AG04450 (cell line): ENCODE results near the gene THOP1. TPM values are rescaled to one million over a fixed set of nuclear protein-coding genes. Genes with fewer than 3 reads are reported as not detected.
A peak's percentile ranks its signal among the peaks of the same experiment; 100 is the strongest.

ENCODE experiments used
- CTCF ChIA-PET: fragments of 300-600, 350-600 bp; formaldehyde crosslinking; extraction: SDS; loops from one replicate; lab custom pipeline; 2022; ENCODE audit warnings: antibody characterized with exemption, inconsistent platforms; lab: Charles Lee
- POLR2A ChIA-PET: fragments of 350-600 bp; formaldehyde crosslinking; extraction: SDS; loops from one replicate; lab custom pipeline; 2021; ENCODE audit warnings: antibody characterized with exemption, inconsistent platforms; lab: Yijun Ruan, JAX
- DNase-seq: peaks from one replicate; pipeline ENCODE4 v3.0.0-alpha.2; 2011; ENCODE audit warnings: low read depth, low spot score
- H3K27ac ChIP-seq: one replicate; pipeline ENCODE4 v1.5.1; 2012; ENCODE audit warnings: low read depth, low read length, control low read depth
- H3K27me3 ChIP-seq: one replicate; pipeline ENCODE4 v1.6.0; 2012; ENCODE audit warnings: low read length; ENCODE audit not compliant: control insufficient read depth, insufficient read depth
- H3K4me3 ChIP-seq: 2 replicates; pipeline ENCODE4 v1.5.1; 2011; ENCODE audit warnings: mild to moderate bottlenecking, low read depth, low read length, control low read depth
- H3K9me3 ChIP-seq: 2 replicates; pipeline ENCODE4 v1.5.1; 2012; ENCODE audit warnings: low read length; ENCODE audit not compliant: control insufficient read depth, insufficient read depth
- polyA plus RNA-seq: library from polyadenylated mRNA; depleted of rRNA; stranded (reverse); fragments of >200 nt; gene quantifications from 2 replicates; pipeline ENCODE4 v1.2.3, GENCODE V29; 2011
- TF ChIP-seq, protein P1 (sequence below): IDR thresholded peaks from 2 replicates; pipeline ENCODE4 v1.5.1; 2011; ENCODE audit warnings: low read depth, low read length, control low read depth, inconsistent platforms

Gene THOP1
- polyA plus RNA-seq, 1 experiment: 35.4 TPM

DNA sequence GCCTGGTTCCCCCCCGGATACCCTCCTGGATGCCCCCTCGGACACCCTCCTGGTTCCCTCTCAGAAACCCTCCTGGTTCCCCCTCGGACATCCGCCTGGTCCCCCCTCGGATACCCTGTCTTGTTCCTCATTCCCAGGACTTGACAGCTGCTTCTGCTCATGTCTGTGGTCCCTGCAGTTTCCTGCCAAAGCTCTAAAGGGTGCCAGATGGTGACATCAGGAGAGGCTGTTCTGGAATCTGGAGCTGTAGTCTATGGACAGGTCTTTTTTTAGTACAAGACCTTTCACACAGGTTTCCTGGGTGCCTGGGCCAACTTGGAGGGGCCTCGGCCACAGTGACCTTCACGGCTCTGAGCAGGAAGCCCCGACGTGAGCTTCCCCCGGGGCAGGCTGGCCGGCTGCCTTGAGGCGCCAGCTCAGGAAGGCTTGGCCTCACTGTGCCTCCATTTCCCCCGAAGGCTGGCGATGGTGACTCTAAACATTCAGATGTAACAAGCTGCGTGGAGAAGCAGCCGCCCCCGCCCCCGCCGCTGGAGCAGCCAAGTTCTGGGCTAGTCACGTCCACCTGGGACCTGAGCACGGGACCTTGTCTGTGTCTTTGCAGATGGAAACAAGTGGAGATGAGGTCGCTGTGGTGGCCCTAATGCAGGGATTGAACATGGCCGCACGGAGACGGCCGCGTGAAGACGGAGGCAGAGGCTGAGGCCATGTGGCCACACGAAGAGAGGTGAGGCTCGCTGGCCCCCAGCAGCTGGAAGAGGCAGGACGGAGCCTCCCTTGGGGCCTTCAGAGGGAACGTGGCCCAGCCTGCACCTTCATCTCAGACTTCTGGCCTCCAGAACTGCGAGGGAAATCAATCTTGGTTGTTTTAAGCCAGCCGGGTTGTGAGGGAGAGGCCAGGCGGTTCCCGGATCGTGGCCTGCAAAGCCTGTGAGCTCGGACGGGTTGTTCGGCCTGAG is 15.0 kb upstream of the THOP1 start:
- H3K9me3 ChIP-seq: peaks cover 6% of the 10 kb centered on the region; the same call in 1 of the 2 replicates
- H3K27ac ChIP-seq: no peak overlapping the region
- TF ChIP-seq, protein P1, sequence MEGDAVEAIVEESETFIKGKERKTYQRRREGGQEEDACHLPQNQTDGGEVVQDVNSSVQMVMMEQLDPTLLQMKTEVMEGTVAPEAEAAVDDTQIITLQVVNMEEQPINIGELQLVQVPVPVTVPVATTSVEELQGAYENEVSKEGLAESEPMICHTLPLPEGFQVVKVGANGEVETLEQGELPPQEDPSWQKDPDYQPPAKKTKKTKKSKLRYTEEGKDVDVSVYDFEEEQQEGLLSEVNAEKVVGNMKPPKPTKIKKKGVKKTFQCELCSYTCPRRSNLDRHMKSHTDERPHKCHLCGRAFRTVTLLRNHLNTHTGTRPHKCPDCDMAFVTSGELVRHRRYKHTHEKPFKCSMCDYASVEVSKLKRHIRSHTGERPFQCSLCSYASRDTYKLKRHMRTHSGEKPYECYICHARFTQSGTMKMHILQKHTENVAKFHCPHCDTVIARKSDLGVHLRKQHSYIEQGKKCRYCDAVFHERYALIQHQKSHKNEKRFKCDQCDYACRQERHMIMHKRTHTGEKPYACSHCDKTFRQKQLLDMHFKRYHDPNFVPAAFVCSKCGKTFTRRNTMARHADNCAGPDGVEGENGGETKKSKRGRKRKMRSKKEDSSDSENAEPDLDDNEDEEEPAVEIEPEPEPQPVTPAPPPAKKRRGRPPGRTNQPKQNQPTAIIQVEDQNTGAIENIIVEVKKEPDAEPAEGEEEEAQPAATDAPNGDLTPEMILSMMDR: no peak
- no peak overlapping the region for H3K4me3 ChIP-seq
- CTCF ChIA-PET: interaction anchor here (1.0 kb wide), 1 partner anchor 13 kb away, joined by 3 read pairs; the partner anchor contains the start of gene SGTA
- POLR2A ChIA-PET: no interaction called here
- H3K27me3 ChIP-seq: no peaks in the 10 kb centered on the region
- peak; percentile 7 for DNase-seq

DNA sequence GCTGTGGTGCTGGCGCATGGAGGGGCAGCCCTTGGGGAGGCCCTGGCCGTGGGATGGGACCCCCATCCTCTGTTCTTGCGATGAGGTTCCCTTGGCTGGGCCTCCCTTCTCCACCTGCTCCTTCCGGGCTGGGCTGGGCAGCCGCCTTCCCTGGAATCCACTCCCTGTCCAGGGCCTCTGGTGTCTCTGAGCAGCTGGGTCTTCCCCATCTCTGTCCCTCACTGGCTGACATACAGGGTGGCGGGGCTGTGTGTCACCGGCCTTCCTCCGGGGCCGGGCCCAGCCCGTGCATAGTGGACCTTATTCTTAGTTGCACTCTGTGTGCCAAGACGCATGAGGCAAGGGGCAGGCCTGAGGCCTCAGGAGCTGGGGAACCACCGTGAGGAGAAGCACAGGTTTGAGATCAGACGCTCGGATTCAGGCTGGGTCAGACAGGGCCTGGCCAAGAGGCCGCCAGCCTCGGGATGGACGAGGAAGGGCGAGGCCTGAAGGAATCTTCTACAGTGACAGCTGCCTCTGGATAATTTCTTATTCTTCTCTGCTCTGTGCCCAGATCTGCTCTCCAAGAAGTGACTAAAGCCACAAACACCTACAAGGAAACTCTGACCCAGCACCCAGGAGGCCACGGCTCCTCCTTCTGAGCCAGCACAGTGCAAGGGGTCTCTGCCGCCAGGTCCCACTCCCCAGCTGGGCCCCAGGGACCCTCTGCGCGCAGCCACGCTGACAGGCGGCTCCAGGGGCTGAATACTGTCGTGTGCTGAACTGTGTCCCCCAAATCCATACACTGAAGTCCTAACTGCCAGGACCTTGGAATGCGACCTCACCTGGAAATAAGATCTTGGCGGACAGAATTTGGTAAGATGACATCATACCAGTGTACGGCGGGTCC is 13.3 kb upstream of the THOP1 start:
- no peak overlapping the region for H3K27ac ChIP-seq
- POLR2A ChIA-PET: interaction anchor here (0.6 kb wide), 1 partner anchor 100 kb away, joined by 9 read pairs; no protein-coding TSS in a partner anchor
- DNase-seq: no peak
- H3K4me3 ChIP-seq: no peak overlapping the region
- TF ChIP-seq, protein P1: no peak
- CTCF ChIA-PET: no interaction called here
- no peaks in the 10 kb centered on the region for H3K27me3 ChIP-seq
- peaks cover 6% of the 10 kb centered on the region for H3K9me3 ChIP-seq

DNA sequence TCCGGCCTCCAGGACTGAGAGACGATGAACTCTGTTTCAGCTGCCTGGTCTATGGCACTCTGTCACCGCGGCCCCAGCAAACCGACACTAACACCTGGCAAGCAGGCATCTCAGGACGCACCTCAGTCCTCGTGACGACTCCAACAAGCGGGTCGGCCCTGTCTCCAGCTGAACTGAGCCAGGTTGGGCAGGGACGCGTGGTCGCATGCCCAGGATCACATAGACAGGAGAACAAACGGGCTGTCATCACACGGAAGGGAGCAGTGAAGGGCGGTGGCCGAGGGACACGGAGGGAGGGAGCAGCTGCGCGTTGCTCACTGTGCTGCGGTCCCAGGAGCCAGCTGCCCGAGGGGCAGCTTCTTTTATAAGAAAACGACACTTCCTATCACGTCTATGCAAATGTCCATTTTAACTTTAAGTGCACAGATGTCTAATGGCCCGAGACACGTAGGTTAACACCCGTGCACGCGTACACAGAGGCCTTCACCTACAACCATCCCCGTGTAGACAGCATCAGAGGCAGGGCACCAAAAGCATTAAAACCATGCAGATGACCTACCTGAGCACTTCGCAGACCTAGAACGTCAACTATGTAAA is 11.1 kb upstream of the THOP1 start:
- H3K9me3 ChIP-seq: peaks cover 6% of the 10 kb centered on the region
- no peak overlapping the region for H3K4me3 ChIP-seq
- POLR2A ChIA-PET: no interaction called here
- CTCF ChIA-PET: interaction anchor here (0.6 kb wide), 1 partner anchor 130 kb away, joined by 3 read pairs; no protein-coding TSS in a partner anchor
- TF ChIP-seq, protein P1: no peak
- no peaks in the 10 kb centered on the region for H3K27me3 ChIP-seq
- DNase-seq: no peak
- no peak overlapping the region for H3K27ac ChIP-seq

DNA sequence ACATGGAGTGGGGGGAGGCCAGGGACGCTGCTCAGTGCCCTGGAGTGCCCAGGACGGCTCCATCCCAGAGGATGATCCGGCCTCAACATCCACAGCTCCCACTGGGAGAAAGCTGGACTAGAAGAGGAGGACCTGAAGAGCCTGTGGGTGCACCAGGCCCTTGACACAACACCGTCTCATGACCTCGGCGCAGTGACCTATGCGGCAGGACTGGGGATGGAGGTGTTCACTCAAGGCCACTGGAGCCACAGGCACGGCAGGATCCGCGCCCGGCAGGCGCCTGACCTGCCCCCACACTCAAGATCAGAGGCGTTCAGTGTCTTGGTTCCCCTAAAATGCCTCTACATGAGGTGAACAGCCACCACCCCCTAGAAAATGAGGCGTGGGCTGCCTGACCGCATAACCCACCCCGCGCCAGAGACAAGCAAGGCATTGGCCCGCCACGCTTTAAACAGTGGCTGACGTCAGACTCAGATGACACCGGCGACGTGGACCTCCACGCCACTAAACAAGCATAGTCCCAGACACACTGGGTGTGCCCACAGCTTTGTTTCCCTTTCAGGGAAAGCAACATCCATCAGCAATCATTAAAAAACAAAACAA is 10.2 kb upstream of the THOP1 start:
- CTCF ChIA-PET: no interaction called here
- Histone ChIP-seq H3K4me3 (no peak overlapping the region), H3K27ac (no peak overlapping the region), H3K9me3 (peaks cover 6% of the 10 kb centered on the region), H3K27me3 (no peaks in the 10 kb centered on the region)
- TF ChIP-seq, protein P1: no peak
- POLR2A ChIA-PET: no interaction called here
- DNase-seq: no peak
